ENCODE data around the gene TMCO1.
"Not testable (repeated sequence)": the region's sequence is repeated elsewhere in the genome, so short reads cannot be mapped to it uniquely, and the experiment has no call there.

Gene TMCO1

DNA sequence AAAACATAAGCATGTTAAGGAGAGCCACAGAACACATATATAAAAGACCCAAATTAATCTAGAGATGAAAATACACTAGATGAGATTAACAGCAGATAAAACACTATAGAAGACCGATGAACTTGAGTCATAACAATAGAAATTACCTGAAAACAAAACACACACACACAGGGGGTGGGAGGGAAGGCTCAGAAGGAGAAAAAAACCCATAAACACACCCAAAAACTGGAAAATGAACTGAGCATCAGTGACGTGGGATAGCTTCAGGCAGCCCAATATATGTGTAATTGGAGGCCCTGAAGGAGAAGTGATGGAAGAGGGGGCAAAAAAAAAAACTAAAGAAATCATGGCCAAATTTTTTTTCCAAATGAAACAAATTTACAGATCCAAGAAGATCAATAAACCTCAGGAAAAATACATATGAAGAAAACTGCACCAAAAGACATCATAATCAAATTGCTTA lies 81.7 kb downstream of the TMCO1 start:
- DNase-seq (ENCODE audit: low read depth): no peak

GRCh38 chr1:165686121-165686970 lies 82.3 kb downstream of the TMCO1 start:
- no peak for DNase-seq (ENCODE audit: low read depth)

DNA sequence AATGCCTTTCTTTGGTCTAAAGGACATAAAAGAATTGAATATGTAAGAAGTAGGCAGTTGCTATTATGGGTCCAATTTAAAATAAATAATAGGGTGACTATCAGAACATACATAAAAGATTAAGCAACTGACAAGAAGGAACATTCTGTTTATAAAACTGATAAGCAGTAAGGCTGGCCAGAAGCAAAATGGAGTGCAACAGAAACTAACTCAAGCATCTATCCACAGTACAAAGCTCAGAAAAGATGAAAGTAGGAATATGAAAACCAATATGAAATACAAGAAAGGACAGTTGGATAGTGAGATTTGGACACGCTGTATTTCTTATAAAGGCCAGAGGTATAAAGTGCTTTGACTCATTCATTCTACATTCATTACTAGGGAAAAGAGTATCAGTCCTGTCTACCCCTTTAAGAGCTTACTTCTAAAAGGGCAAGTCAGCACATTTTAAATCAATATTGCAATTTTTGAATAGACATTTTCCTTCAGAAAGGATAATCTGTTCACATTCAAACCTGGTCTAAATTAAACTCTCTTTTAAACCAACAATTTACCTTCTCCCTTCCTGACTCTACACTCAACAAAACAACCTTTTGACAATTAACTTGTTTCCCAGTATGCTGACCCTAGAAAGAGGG lies 84.7 kb downstream of the TMCO1 start:
- DNase-seq (ENCODE audit: low read depth): no peak

GRCh38 chr1:165680773-165681172 lies 87.9 kb downstream of the TMCO1 start:
- not testable (repeated sequence) for DNase-seq (ENCODE audit: low read depth)

DNA sequence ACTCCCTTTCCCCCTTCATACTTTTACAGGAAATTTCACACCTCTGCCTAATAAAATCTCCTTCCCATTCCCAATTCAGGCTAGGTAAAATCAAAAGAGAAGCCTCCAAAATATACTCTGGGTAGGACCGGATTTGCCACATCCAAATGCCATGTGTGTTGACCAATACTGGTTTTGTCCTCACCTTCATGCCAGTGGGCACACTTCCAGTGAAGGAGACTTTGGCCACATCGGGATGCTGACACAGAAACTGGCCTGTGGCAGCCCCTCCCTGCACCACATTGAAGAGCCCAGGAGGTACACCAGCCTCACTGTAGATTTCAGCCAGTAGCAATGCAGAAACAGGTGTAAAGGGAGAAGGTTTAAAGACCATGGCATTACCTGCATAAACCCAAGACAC lies 88.4 kb downstream of the TMCO1 start:
- DNase-seq (ENCODE audit: low read depth): no peak

DNA sequence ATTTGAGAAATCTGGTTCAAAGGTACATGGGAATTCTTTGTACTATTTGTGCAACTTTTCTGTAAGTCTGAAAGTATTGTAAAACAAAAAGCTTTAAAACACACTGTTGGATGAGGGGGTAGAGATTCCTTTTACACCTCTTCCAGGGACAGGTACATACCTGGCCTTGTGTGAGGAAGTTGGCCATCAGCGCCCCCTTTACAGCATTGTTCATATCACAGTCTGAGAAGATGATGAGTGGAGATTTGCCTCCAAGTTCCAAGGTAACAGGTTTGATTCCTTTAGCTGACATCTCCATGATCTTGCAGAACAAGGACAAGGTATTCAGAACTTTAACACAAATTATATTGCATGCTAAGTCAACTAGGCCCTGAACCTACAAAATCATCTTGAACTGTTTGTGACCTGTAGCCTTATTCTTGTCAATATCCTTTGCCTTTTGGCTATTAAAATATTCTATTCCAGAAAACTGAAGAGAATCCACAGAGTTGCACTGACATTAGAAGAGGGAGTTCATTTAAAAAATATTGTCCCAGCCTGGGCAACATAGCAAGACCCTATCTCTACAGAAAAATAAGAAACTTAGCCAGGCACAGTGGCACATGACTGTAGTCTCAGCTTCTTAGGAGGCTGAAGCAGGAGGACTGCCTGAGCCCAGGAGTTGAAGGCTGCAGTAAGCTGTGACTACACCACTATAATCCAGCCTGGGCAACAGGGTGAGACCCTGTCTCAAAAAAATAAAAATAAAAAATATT lies 89.2 kb downstream of the TMCO1 start:
- DNase-seq (ENCODE audit: low read depth): no peak

DNA sequence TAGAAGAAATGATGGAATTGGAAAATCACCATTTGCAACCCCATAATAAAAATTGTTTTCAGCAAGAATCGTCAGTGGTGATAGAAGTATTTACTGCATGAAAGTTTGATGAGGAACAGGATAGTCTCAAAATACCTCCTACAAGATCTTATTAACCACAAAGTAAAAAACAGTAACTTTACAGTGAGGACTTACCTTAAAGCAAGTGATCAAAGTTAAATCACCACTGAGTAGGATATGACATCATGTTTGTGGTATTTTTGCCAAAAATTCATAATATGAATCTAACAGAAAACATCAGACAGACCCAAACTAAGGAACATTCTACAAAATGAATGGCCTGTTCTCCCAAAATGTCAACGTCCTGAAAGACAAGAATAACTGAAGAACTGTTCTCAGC lies 90.2 kb downstream of the TMCO1 start:
- DNase-seq (ENCODE audit: low read depth): no peak

Measured in activated T-helper 9 cell treated with anti-CD3 and anti-CD28 coated beads, Interleukin-2, amount 50 U/mL, for 16 hours (primary cell).